HG02938 (cell line): Measurements from ENCODE around the gene DAP.
"Not testable (repeated sequence)": the region's sequence is repeated elsewhere in the genome, so short reads cannot be mapped to it uniquely, and the experiment has no call there.

Source experiments
- ATAC-seq: cut with Tn5 transposase; IDR thresholded peaks from one replicate; pipeline ENCODE4 v1.9.1; 2021; ENCODE audit warnings: mild to moderate bottlenecking, moderate library complexity; ENCODE audit not compliant: unreplicated experiment

Gene DAP, protein sequence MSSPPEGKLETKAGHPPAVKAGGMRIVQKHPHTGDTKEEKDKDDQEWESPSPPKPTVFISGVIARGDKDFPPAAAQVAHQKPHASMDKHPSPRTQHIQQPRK

DNA sequence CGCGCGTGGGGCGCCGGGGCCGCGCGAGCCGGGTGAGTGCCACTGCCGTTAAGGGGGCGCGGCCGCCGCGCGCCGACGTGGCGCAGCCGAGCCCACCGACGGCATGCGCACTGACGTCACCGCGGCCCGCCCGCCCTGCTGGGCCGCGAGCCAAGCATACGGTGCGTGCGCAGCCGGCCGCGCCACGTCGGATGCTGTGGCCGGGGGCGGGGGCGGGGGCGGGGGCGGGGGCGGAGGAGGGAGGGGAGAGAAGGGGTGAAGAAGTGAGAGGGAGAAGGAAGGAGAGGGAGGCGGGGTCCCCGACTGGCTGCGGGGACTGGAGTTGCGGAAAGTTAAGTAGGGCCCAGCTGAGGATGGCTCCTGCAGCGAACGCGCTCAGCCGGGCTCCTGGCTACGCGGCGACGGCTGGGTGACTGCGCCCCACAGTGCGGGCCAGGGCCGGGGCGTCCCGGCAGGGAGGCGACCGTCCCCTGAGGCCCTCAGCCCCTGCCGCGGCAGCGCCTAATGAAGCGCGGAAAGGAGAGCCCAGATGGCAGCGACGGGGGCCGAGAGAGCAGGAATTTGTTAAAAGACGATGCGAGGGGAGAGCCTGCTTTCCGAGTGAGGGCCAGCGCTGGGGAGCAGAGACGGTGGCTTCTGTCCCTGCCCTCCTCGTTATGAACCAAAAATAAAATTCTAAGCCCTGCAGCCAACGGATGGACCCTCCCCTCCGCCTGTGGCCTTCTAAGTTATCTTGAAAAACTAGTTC is at the start of gene DAP:
TSS of gene DAP (minus strand) at position 50 of the 748 bp plus-strand sequence. CDS start 166 bp downstream, outside the sequence.
- ATAC-seq = peak; percentile 62

DNA sequence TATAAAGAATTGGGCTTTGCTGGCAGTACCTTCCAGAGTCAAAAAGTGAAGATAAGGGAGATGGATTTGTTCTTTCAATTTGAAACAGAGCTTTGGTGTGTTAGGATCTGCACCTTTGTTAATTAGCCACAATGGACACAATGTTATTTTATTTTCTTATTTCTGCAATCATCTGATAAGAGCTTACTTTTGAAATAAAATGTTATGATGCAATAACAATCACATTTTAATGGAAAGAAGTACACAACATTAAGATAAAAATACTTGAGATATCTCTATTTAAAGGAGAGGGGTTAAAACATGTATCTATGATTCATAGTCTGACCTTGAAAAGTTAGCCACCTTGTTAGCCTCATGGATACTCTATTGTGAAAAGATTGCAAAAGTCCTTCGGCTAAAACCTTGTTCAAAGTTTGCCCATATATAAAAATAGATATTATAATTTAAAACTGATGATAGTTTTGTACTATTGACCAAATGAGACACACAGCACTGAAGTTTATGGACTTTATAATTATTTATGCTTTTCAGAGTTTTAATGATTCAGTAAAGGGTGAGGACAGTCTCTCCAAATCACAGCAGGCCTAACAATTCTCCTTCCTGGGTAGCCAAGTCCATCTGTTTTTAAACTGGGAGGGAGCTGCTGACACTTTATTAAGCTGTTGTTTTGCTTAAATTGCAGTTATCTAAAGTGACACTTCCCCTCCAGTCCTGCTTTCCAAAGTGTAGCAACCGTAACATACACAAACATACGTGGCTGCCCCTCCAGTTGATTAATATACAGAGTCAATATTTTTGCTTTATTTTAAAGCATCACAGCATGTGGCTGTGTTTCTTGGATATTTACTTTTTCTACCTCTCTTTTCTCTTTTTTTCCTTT is 47.6 kb upstream of the DAP start:
- no peak for ATAC-seq

DNA sequence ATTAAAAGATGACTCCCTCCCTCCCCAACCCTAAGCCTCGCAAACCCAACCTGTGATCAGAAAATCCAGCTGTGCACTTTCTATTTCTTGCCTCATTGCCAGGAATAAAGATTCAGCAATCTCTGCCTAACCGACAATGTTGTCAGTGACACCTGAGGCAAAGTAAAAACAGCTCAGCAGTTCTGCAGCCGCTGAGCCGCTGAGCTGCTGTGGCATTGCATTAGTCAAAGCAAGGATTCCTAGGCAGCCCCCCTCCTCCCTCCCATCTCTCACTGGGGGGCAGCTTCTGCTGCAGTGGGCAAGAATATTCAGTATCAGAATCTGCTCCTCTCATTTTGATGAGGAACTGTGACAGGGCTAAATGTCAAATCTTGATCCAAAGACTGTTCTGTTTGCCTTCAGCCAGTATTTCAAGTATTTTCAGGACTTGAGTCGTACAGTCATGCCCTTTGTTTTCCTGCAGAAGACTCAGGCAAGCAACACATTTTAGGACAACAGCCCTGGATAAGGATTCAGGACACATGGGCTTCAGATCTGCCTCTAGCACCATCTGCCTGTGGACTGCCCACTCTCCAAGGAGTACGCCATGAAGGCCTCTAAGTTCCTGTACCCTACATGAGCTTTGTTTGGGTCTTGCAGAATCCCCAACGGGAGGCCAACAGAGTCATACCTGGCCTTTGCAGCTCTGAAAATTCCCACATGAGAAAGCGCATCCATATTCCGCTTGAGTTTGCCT is 41.1 kb upstream of the DAP start:
- no peak for ATAC-seq

DNA sequence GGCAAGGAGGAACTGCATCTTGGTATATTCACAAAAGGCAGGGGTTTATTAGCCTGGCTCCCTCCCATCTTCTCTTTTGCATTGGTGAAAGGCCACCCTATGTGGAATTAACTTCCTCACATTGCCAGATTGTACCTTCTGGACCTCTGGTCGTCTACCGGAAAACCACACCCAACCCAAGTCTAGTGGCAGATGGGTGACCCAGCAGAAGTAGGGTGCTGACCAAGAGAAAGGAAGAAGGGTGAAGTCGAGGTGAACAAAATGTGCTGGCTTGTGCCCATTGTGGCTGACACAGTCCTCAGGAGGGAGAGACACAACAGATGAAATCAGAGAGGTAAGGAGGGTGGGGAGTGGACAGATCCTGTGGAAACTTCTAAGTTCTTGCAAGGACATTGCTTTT is 39.8 kb upstream of the DAP start:
- no peak for ATAC-seq

DNA sequence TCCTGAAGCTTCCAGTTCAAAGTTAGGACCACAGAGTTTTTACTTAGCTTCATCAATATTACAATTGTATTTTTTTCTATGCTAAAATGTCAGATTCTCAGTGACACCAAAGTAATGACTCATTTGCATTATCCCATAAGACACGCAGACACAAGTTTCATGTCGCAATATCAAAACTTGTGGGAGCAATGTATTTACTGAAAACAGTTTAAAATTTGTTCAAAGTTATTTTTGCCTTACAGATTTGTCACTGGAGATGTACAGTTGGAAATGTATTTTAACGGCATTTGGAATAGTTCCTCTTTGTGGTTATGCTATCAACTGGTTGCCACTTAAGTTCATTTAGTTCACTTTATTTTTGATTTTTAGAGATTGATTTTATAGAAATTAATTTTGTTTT is 36.2 kb upstream of the DAP start:
- no peak for ATAC-seq

DNA sequence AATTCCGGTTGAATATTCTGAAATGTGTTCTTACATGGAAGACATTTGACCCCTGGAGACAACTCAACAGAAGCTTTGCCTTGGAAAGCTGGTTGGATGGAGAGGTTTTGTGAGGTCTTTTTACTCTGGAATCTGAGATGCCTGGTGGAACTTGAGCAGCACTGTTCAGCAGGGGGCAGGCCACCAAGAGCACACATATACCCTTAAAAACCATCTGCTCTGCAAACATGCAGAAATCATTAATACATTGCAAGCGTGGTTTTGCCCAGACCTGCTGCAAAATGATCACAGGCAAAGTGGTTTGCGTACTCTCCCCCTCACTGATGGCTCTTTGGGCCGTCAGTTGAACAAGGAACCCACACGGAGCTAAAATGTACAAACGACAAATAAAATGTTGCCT is 32.8 kb upstream of the DAP start:
- ATAC-seq = no peak

DNA sequence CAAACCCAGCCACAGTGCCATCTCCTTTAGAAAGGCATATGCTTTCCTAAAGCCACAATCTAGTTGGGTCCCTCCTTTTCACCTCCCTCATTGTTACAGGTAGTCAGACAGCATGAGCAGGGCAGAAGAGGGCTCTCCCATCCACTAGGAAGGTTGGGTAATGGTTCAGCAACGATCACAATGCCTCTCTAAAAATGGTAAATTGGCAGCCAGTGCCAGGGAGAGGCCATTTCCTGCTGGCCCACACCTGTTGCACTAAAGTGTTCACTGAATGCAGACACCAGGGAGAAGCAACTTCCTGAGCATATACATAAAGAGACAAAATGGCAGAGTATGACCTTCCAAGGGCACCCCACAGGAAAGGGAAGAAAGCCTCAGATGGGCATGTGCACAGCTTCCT is 31.3 kb upstream of the DAP start:
- no peak for ATAC-seq

DNA sequence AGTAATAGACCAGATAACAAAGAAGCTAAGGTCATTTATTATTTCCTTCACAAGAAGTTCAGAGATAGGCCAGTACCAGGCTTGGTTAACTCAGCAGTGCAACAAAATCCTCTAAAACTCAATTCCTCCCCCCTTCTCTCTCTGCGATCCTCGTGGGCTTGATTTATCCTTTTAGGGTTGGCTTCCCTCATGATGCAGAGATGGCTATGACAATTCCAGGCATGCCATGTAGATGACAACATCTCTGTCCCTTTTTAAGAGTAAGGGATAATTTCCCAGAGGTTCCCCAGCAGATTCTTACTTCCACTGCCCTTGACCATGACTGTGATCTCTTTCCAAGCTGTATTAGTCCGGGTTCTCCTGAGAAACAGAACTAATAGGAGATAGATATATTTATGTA is 28.7 kb upstream of the DAP start:
- ATAC-seq = no peak

DNA sequence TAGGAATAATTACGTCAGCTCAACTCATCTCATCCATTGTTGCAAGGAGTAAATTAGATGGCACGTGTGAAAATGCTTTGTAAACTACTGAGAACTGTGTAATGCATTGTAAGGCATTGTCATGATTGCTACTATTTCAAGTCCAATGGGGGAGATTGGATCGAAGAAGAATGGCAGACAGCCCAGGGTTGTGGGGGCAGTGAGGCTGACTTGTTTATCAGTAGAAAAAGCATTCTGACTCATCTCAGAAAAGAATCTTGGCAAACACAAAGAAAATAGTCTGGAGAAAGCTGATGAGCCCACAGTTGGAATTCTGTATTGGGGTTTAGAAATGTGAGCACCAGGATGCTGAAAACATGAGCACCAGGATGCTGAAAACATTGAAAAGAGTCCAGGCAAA is 28.0 kb upstream of the DAP start:
- ATAC-seq = no peak

DNA sequence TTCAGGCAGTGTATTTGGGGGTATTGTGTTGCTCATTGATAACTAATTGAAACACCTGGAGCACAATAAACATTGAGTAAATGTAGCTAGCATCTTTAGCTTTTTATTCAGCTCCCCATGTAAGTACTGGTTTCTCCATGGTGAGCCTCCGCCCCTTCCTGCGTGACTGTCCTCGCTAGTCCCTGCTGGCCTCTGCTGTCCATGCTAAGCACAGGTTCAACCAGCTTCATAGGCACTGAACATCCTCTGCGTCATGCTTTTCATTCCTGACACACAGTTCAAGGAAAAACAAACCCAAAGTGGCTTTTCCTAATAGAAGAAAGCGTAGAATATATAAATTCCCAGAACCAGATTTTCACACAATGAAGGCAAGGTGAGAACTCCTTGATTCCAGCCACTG is 27.3 kb upstream of the DAP start:
- no peak for ATAC-seq

DNA sequence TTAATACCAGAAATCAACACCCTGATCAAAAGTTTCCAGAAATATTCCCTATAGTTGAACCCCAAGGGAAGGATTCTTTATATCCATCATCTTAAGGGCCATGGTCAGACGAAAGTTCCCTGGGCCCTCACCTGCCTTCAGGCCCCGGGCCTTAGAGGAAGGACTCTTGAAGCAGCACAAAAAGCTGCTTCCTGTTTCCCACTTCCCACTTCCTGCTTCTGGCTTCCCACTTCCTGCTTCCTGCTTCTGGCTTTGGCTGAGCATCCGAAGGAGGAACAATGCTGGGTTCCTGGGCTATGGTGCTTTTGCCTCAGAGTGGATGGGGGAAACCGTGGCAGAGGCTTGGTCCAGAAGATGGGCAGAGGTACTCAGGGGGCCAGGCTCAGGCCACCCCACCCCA is 25.8 kb upstream of the DAP start:
- no peak for ATAC-seq

DNA sequence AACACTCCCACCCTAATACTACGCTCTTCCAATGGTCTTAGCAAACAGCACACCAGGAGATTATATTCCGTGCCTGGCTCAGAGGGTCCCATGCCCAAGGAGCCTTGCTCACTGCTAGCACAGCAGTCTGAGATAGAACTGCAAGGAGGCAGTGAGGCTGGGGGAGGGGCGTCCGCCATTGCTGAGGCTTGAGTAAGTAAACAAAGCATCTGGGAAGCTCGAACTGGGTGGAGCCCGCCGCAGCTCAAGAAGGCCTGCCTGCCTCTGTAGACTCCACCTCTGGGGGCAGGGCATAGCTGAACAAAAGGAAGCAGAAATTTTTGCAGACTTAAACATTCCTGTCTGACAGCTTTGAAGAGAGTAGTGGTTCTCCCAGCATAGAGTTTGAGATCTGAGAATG is 19.2 kb upstream of the DAP start:
- not testable (repeated sequence) for ATAC-seq

DNA sequence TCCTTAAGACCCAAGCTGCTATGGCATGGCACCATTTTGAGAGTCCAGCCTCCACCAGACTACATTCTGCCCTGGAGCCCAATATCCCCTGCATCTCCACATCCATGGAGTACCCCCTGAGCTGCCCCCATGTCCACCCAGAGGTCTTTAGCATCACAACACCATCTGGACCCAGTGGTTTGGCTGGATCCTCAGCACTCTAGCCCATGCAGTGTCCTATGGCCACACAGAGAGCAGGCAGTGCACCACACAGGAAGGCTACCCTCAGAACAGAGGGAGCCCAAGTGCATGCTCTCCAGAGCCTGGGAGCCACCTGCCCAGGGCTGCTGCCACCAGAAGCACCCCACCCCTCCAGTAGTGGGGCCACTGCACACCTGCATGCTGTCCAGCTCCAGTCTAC is 18.6 kb upstream of the DAP start:
- no peak for ATAC-seq

DNA sequence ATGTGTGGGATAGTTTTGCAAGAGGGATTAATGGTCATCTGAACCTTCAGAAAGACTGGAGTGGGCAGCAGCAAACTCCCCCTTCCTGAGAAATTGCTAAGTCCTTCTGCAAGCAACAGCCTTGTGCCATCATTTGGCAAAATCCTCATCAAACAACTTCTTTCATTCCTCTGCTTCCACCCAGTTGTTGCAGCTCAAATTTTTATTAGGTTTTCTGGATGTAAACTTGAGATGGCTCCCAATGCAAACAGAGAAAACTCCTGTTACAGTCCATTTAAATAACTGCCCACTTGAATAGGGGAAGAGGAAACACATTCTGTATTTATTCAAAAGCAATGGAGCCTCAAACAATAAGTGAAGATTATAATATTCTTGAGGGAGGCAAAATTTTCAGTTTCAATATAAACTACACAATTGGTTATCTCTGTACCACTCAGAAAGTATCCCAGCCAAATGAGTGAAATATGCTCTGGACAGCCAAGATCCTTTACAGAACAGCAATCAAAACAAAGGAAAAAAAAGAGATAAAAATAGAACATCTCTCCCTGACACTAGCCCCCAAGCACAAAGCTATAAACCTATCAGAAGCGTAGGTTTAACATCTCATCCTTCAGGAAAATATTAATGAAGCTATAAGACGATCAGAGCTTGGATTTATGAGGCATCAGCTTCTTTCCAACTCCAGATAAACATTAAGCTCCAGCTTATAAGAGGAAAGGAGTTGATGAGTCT is 17.3 kb upstream of the DAP start:
- no peak for ATAC-seq

DNA sequence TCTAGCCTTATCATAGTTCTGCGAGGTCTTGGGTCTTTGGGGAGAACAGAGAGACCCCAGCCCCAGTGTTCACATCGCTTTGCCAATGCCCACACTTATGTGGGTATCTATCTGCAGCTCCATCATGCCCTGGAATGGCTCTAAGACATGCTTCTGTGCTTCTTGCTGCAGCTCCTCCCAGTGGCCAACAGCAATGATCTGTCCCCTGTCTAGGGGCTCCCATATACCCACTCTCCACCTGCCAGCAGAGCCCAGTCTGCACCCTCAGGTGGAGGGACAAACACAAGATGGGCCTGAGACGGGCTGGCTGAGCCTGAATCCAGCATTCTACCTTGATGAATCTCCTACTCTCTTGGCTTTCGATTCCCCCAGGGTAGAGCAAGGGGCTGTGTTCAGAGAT is 14.6 kb upstream of the DAP start:
- no peak for ATAC-seq

DNA sequence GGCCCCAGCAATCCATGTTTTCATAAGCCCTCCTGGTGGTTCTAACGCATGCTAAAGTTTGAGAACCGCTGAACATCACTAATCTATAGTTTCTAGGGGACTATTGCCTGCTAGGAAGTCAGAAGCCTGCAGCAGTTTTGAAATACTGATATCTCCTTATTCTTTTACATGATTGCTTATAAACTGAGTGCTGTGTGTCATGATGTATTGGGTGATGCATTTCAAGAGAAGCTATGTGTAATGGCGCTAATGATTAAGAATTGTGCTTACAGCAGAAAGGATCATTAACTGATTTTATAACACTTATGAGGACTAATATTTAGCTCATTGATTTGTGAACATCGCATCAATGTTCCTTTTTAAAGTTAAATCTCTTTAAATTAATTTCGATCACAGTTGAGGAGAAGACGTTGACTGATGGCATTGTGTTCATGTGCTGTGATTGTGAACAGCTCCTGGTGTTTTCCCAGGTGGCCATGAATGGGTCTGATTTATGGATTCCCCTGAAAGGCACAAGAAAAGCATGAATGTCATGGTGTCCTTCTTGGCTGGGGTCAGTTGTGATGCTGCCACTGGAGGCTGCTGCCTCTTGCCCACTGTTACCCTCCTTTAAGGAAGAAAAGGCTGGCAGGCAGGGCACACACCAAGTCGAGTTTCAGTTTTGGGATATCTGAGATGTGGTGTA is 12.0 kb upstream of the DAP start:
- ATAC-seq = no peak

DNA sequence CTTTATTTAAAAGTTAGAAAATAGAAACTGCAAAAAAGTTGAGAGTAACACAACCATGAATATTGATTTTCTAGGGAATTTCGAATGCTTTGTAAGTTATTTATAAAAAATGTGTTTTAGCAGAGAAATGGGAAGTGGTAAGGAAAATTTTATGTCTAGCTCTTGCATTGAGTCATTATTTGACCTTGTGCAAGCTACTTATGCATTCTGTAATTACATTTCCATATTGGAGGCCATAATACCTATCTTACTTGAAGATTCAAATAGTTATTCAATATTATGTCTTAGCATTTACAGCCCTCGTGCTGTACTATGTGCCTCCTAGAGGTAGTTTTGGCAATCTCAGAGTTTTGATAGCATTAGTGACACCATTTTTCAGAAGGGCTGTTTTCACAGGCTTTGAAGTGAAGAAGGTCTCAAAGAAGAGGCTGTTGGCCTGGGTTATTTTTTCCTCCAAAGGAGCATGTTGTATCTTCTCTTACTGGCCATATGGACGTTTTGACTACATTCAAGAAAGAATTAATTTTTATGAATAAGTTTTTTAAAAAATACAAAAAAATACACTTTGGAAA is 7.4 kb upstream of the DAP start:
- no peak for ATAC-seq

DNA sequence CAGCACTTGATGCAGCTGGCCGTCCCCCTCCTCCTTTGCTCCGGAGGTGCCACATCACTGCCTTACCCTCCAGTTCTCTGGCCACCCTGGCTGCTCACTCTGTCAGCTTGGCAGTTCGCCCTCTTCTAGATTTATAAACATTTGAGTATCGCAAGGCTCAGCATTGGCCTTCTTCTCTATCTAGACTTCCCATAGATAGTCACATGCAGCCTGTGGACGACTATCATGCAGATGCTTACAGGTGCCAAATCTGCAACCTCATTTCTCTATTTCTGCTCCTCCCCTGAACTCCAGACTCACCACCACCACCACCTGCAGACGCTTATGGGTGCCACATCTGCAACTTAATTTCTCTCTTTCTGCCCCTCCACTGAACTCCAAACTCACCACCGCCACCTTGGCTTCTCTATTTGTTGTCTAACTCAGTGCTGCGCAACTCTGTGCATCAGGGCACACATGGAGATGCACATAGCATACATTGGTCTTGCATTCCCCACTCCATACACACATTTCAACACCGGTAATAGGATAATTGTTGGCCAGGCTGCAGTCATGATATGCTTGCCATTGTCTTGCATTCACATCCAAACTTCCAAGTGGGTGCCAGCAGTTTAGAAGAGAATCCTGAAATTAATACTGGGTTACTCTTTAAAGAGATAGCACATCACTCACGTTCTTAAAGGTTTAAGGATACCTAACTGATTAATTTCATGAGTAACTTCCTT is 1.9 kb upstream of the DAP start:
- no peak for ATAC-seq
